AG09309 (cell line): ENCODE results near the gene GLIS1.

Experiments used
- DNase-seq: peaks from one replicate; pipeline ENCODE4 v3.0.0-alpha.2; 2010; ENCODE audit warnings: low read depth
- H3K4me3 ChIP-seq: 2 replicates; pipeline ENCODE4 v1.5.1; 2011; ENCODE audit warnings: mild to moderate bottlenecking, low read depth, low read length, moderate library complexity; ENCODE audit not compliant: control insufficient read depth
- CTCF ChIP-seq: IDR thresholded peaks from 2 replicates; pipeline ENCODE4 v1.5.1; 2011; ENCODE audit warnings: mild to moderate bottlenecking, low read depth, low read length, inconsistent platforms; ENCODE audit not compliant: insufficient read depth, control insufficient read depth; ENCODE audit errors: missing control alignments

GLIS1 gene

GRCh38 chr1:53698384-53698980 is 40.5 kb downstream of the GLIS1 start:
- no peak for DNase-seq
- no peak for TF ChIP-seq CTCF
- no peak overlapping the region for H3K4me3 ChIP-seq

DNA sequence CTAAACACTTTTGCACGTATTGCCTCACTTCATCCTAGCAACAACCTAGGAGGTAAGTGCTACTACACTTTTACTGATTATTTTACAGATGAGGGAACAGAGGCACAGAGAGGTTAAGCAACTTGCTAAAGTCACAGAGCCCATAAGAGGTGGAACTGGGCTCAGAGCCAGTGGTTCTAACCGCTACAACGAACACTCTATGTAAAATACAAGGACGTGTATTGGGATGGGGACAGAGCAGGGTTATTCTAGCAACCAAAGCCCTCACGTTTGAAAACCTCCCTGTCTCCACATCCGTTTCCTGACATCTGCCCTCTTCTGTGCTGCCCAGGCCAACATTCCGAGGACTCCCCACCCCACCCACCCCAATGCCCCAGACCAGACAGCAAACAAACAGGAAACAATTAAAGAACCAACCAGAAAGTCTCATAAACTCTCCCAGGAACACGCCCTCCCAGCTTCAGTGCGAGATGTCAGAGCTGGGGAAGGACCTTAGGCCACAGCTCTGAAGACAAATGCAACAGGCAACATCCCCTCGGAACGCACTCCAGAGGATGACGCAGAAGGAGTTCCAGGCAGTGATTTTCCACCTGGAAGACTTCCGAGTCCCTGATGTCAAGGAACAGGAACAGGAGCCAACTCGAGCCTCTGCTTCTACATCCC is 41.1 kb downstream of the GLIS1 start:
- no peak for TF ChIP-seq CTCF
- peak; percentile 35 for DNase-seq
- H3K4me3 ChIP-seq, result no peak overlapping the region

- no peak overlapping the region for H3K4me3 ChIP-seq
- TF ChIP-seq CTCF, result no peak
- no peak for DNase-seq
These were observed 42.0 kb downstream of the GLIS1 start for GRCh38 chr1:53696990-53697389.

DNA sequence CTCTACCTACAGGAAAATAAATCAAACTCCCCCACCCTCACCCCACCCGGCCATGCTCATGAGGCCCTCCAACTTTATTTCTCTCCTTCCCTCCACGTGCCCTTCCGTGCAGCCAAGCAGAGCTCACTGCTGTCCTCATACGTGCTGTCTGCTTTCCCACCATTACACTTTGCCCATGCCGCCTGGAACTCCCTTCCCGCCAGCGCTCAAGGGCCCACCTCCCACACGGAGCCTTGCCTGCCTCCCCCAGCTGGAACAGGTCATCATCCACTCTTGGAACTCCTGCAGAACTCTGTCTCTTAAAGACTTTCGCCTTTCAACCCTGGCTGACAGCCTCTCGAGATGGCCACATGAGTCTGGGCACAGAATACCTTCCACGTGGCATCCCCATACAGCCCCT is 42.4 kb downstream of the GLIS1 start:
- no peak for DNase-seq
- H3K4me3 ChIP-seq, result no peak overlapping the region
- no peak for TF ChIP-seq CTCF

- TF ChIP-seq CTCF, result no peak
- H3K4me3 ChIP-seq, result no peak overlapping the region
- DNase-seq, result no peak
These were observed 42.9 kb downstream of the GLIS1 start for GRCh38 chr1:53696051-53696450.

DNA sequence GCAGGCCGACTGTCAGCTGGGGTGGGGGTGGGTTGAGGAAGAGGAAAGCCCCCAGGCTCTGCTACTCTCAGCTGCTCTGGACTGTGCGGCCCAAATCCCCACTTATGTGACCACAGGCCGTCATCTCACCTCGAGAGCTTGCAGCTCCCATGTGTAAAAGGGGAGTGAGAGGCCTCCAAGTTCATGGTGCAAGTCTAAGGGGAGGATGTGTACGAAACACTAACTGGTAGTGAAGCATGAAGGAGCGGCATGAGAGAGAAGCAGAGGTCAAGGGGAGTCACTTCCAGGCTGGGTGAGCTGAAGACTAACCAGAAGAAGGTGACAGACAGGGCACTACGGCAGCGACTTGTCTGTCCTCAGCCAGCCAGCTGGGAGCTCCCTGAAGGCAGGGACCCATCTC is 43.8 kb downstream of the GLIS1 start:
- no peak for DNase-seq
- H3K4me3 ChIP-seq, result no peak overlapping the region
- TF ChIP-seq CTCF, result no peak
